H1 (cell line): ENCODE measurements around the gene DCDC2C. TPM values are rescaled to one million over a fixed set of nuclear protein-coding genes. Genes with fewer than 3 reads are reported as not detected.
A peak's percentile ranks its signal among the peaks of the same experiment; 100 is the strongest.

Source experiments
- CTCF ChIA-PET: fragments of 300-600 bp; sonication (Branson Sonifier 250); formaldehyde crosslinking; loops from one replicate; lab custom pipeline; 2021; ENCODE audit not compliant: partially characterized antibody; lab: Charles Lee
- POLR2A ChIA-PET: fragments of 300-600 bp; sonication (Branson Sonifier 250); formaldehyde crosslinking; loops from one replicate; lab custom pipeline; 2021; ENCODE audit warnings: inconsistent platforms; ENCODE audit not compliant: partially characterized antibody; lab: Charles Lee
- DNase-seq, 2 experiments: peaks; one replicate each; pipeline versions ENCODE4 v3.0.0 to v3.0.0-alpha.2; 2010 to 2022; ENCODE audit warnings: low spot score in 2 of 2, low read depth in 1 of 2, mixed read lengths in 1 of 2
- FAIRE-seq: peaks from 2 replicates; lab custom pipeline; 2011; peaks lifted over from hg19 to GRCh38; lab: Jason Lieb, UNC
- H2AFZ ChIP-seq: 2 replicates; pipeline ENCODE4 v1.8.1; 2012; ENCODE audit warnings: low read length, inconsistent platforms
- H2AK5ac ChIP-seq: 2 replicates; pipeline ENCODE4 v1.6.1; 2013; ENCODE audit warnings: low read depth, low read length
- H2BK120ac ChIP-seq: replicated peaks from 2 replicates; pipeline ENCODE3; 2013; ENCODE audit warnings: low read depth, low read length, inconsistent platforms
- H2BK12ac ChIP-seq: 2 replicates; pipeline ENCODE4 v1.6.1; 2013; ENCODE audit warnings: low read depth, low read length
- H2BK15ac ChIP-seq: 2 replicates; pipeline ENCODE4 v1.6.1; 2013; ENCODE audit warnings: low read length
- H2BK20ac ChIP-seq: 2 replicates; pipeline ENCODE4 v1.6.1; 2013; ENCODE audit warnings: low read length
- H2BK5ac ChIP-seq: 2 replicates; pipeline ENCODE4 v1.6.1; 2013; ENCODE audit warnings: low read depth, low read length
- H3K14ac ChIP-seq: 2 replicates; pipeline ENCODE4 v1.6.1; 2013; ENCODE audit warnings: inconsistent platforms; ENCODE audit not compliant: insufficient read length
- H3K18ac ChIP-seq: 2 replicates; pipeline ENCODE4 v1.6.1; 2013; ENCODE audit warnings: low read length; ENCODE audit errors: extremely low read depth
- H3K23ac ChIP-seq: 2 replicates; pipeline ENCODE4 v1.6.1; 2013; ENCODE audit warnings: inconsistent platforms; ENCODE audit not compliant: insufficient read length
- H3K23me2 ChIP-seq: 2 replicates; pipeline ENCODE4 v1.6.1; 2013; ENCODE audit warnings: low read depth, low read length
- H3K27ac ChIP-seq: 2 replicates; pipeline ENCODE4 v1.6.1; 2011; ENCODE audit warnings: low read depth, low read length, inconsistent platforms
- H3K27me3 ChIP-seq, 4 experiments: replicated peaks in 1 of 4; 1 replicate in 1 of 4; 2 replicates in 3 of 4; pipeline versions ENCODE4 v1.6.1 to v1.8.1; 2011 to 2013; ENCODE audit warnings: low read length in 3 of 4, mild to moderate bottlenecking in 3 of 4, inconsistent platforms in 2 of 4, mixed read lengths in 2 of 4, moderate library complexity in 1 of 4; ENCODE audit not compliant: control insufficient read depth in 3 of 4, insufficient read depth in 3 of 4; ENCODE audit errors: extremely low read depth in 1 of 4
- H3K36me3 ChIP-seq, 4 experiments: 2 replicates each; pipeline versions ENCODE4 v1.6.1 to v1.8.1; 2011 to 2013; ENCODE audit warnings: mild to moderate bottlenecking in 4 of 4, low read length in 3 of 4, moderate library complexity in 2 of 4, control low read depth in 1 of 4, inconsistent platforms in 1 of 4; ENCODE audit not compliant: insufficient read depth in 4 of 4, control insufficient read depth in 2 of 4
- H3K4ac ChIP-seq: replicated peaks from 2 replicates; pipeline ENCODE3; 2013; ENCODE audit warnings: low read length, low read depth, mixed read lengths, inconsistent platforms; ENCODE audit not compliant: insufficient read length
- H3K4me1 ChIP-seq, 4 experiments: replicated peaks in 1 of 4; 1 replicate in 1 of 4; 2 replicates in 3 of 4; pipeline versions ENCODE4 v1.6.1 to v1.8.1; 2011 to 2013; ENCODE audit warnings: low read length in 3 of 4, inconsistent platforms in 2 of 4, mixed read lengths in 1 of 4; ENCODE audit not compliant: insufficient read depth in 4 of 4, control insufficient read depth in 3 of 4
- H3K4me2 ChIP-seq, 2 experiments: 2 replicates each; pipeline versions ENCODE4 v1.6.1 to v1.8.1; 2011 to 2013; ENCODE audit warnings: low read depth in 2 of 2, low read length in 2 of 2, control low read depth in 1 of 2, inconsistent platforms in 1 of 2, mild to moderate bottlenecking in 1 of 2; ENCODE audit not compliant: insufficient read depth in 1 of 2
- H3K4me3 ChIP-seq, 4 experiments: fragments of 200-600, 300-600 bp in 1 of 4; sonication (generic), shearing (Covaris generic), sonication (Bioruptor Twin) in 1 of 4; 2 replicates each; pipeline versions ENCODE4 v1.5.1 to v1.8.1; 2011 to 2016; ENCODE audit warnings: low read length in 4 of 4, low read depth in 3 of 4, control low read depth in 2 of 4, inconsistent platforms in 2 of 4, mild to moderate bottlenecking in 2 of 4, mixed read lengths in 1 of 4, moderate library complexity in 1 of 4; ENCODE audit not compliant: insufficient read depth in 2 of 4; ENCODE audit errors: extremely low read depth in 1 of 4
- H3K56ac ChIP-seq: replicated peaks from 2 replicates; pipeline ENCODE3; 2013; ENCODE audit warnings: low read depth, mild to moderate bottlenecking, mixed read lengths, low read length, inconsistent platforms; ENCODE audit not compliant: insufficient read length
- H3K79me1 ChIP-seq: 2 replicates; pipeline ENCODE4 v1.6.1; 2013; ENCODE audit warnings: low read depth, low read length, control low read depth
- H3K79me2 ChIP-seq, 2 experiments: 2 replicates each; pipeline versions ENCODE4 v1.6.1 to v1.8.1; 2012 to 2013; ENCODE audit warnings: low read length in 2 of 2, mild to moderate bottlenecking in 2 of 2, inconsistent platforms in 1 of 2; ENCODE audit not compliant: insufficient read depth in 2 of 2, control insufficient read depth in 1 of 2
- H3K9ac ChIP-seq, 4 experiments: replicated peaks in 1 of 4; 1 replicate in 1 of 4; 2 replicates in 3 of 4; pipeline versions ENCODE4 v1.6.1 to v1.8.1; 2011 to 2013; ENCODE audit warnings: low read depth in 3 of 4, low read length in 3 of 4, control low read depth in 2 of 4, mild to moderate bottlenecking in 2 of 4, moderate library complexity in 2 of 4, inconsistent platforms in 1 of 4; ENCODE audit errors: extremely low read depth in 1 of 4
- H3K9me3 ChIP-seq, 2 experiments: 2 replicates each; pipeline versions ENCODE4 v1.6.1 to v1.8.1; 2012 to 2013; ENCODE audit warnings: mild to moderate bottlenecking in 2 of 2, moderate library complexity in 2 of 2, control low read depth in 1 of 2, inconsistent platforms in 1 of 2, low read depth in 1 of 2, low read length in 1 of 2, mixed read lengths in 1 of 2; ENCODE audit not compliant: insufficient read depth in 2 of 2
- H4K20me1 ChIP-seq, 2 experiments: replicated peaks in 1 of 2; 2 replicates each; pipeline versions ENCODE3 to v1.8.1; 2011 to 2013; ENCODE audit warnings: inconsistent platforms in 2 of 2, low read length in 2 of 2, mild to moderate bottlenecking in 1 of 2; ENCODE audit not compliant: insufficient read depth in 2 of 2, control insufficient read depth in 1 of 2
- H4K5ac ChIP-seq: 2 replicates; pipeline ENCODE4 v1.6.1; 2013; ENCODE audit warnings: low read length, low read depth, mixed read lengths, inconsistent platforms; ENCODE audit not compliant: insufficient read length
- H4K8ac ChIP-seq: 2 replicates; pipeline ENCODE4 v1.8.0; 2013; ENCODE audit warnings: mild to moderate bottlenecking, moderate library complexity, low read length, inconsistent platforms; ENCODE audit not compliant: insufficient read depth; ENCODE audit errors: extremely low read depth
- H4K91ac ChIP-seq: replicated peaks from 2 replicates; pipeline ENCODE3; 2013; ENCODE audit warnings: low read length, mixed read lengths, inconsistent platforms; ENCODE audit not compliant: insufficient read length
- RAD21 ChIP-seq, 2 experiments: IDR thresholded peaks in 1 of 2; conservative IDR thresholded peaks in 1 of 2; 2 replicates each; pipeline ENCODE4 v1.6.1; 2011; ENCODE audit warnings: low read depth in 2 of 2, low read length in 2 of 2, improper control_type of control experiment in 1 of 2, inconsistent platforms in 1 of 2, mild to moderate bottlenecking in 1 of 2, moderate library complexity in 1 of 2
- TAF7 ChIP-seq: optimal IDR thresholded peaks from 2 replicates; pipeline ENCODE3; 2011; ENCODE audit warnings: low read depth, mild to moderate bottlenecking, inconsistent platforms, low read length, moderate library complexity, borderline replicate concordance
- WGBS, 2 experiments: shearing (Covaris generic) in 1 of 2; methylation state at CpG; one replicate each; pipeline versions ENCODE4 v1.1.6 to v1.1.7; 2013 to 2015; ENCODE audit warnings: low lambda C conversion rate in 2 of 2, mixed read lengths in 2 of 2, inconsistent platforms in 1 of 2, low coverage in 1 of 2, missing lambda C conversion rate in 1 of 2; ENCODE audit not compliant: insufficient replicate concordance in 2 of 2, insufficient coverage in 1 of 2, insufficient read length in 1 of 2; ENCODE audit errors: extremely low coverage in 1 of 2, missing lambda C conversion rate in 1 of 2; 5-methylcytosine and 5-hydroxymethylcytosine counted together
- polyA plus RNA-seq, 7 experiments: library from polyadenylated mRNA; depleted of rRNA in 3 of 7; stranded (reverse) in 5 of 7; unstranded in 2 of 7; fragments of >200 nt in 5 of 7; fragments of 200-250 nt in 2 of 7; gene quantifications; 1 replicate in 5 of 7; 2 replicates in 1 of 7; 4 replicates in 1 of 7; pipeline versions ENCODE4 v1.2.1 to v1.2.3, GENCODE V29; 2011 to 2013; ENCODE audit warnings: missing spikeins in 2 of 7, mixed read lengths in 2 of 7
- total RNA-seq: library from RNA; stranded (reverse); fragmentation: NEBNext Ultra II Directional; extraction: Animal tissue kit (Norgen Biotek cat#: 25700); gene quantifications from 2 replicates; pipeline ENCODE4 v1.2.1, GENCODE V29; 2021

The DCDC2C gene
- total and polyA plus RNA-seq, 2 of the 8 experiments (the other 6 are each of a cell fraction or from before 2014, with no cell fraction given): 0.50 TPM; not detected in 1

DNA sequence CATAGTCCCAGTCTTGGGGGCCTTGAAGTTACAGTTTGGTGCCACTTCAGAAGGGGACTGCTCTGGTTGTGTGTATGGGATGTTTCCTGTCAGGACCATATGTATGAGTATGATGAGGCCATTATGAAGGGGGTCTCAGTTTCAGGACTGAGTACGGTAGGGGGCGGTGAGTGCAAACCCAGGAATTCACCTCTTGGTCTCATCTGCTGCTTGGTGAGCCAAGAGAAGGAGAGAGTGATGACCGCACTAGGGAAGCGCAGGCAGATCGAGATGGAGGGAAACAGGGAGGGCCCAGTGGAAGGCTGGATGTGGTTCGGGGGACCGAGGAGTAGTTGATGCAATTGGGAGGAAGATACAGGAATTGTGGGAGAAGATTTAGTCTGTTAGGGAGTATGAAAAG, 28.5 kb downstream of the DCDC2C start:
- ChIA-PET CTCF (interaction anchor here (1.1 to 10.1 kb wide), 3 partner anchors 8 to 95 kb away, joined by 5 to 79 read pairs (median 46); no protein-coding TSS in a partner anchor), POLR2A (no interaction called here)
- H3K27me3 ChIP-seq: no peaks in the 10 kb centered on the region; a peak in 1 of 7 replicates
- no peak overlapping the region for H3K23ac ChIP-seq
- no peak overlapping the region for H3K4me2 ChIP-seq
- H3K79me2 ChIP-seq: no peaks in the 10 kb centered on the region
- H4K91ac ChIP-seq: no peak overlapping the region
- H3K18ac ChIP-seq: no peak overlapping the region
- peaks cover 3 to 8% (median 5%) of the 10 kb centered on the region in 4 experiments; a peak in 6 of 7 replicates for H3K4me1 ChIP-seq
- no peak overlapping the region for H4K8ac ChIP-seq
- no peak for DNase-seq
- H3K4ac ChIP-seq: no peak overlapping the region
- no peaks in the 10 kb centered on the region for H3K79me1 ChIP-seq
- H3K23me2 ChIP-seq: peaks cover 2% of the 10 kb centered on the region; the same call in 1 of the 2 replicates
- no peak overlapping the region for H3K14ac ChIP-seq
- no peak overlapping the region for H3K27ac ChIP-seq
- H3K9ac ChIP-seq: no peak overlapping the region
- H3K56ac ChIP-seq: no peak overlapping the region
- H4K5ac ChIP-seq: no peak overlapping the region
- TF ChIP-seq TAF7: no peak
- 0 out of 4 replicates have a peak, but pooled peaks of 1 of the 2 experiments have one; percentile 1 for TF ChIP-seq RAD21 (IDR thresholded peaks at IDR 0.05 in 1 of 2, conservative IDR thresholded peaks at IDR 0.05 in 1 of 2; ENCODE audit: low read depth in 2 of 2, low read length in 2 of 2)
- no peak overlapping the region for H3K4me3 ChIP-seq
- no peak overlapping the region for H2AK5ac ChIP-seq
- WGBS, 2 experiments: 93% methylated on average over 7 of the region's 7 CpGs; no CpG with 5 or more reads in 1 of the 2 experiments
- no peak overlapping the region for H2BK120ac ChIP-seq
- H4K20me1 ChIP-seq: no peaks in the 10 kb centered on the region
- H2BK20ac ChIP-seq: no peak overlapping the region
- no peaks in the 10 kb centered on the region for H3K36me3 ChIP-seq
- H2BK15ac ChIP-seq: no peak overlapping the region
- FAIRE-seq: no peak
- H2BK5ac ChIP-seq: no peak overlapping the region
- H2BK12ac ChIP-seq: no peak overlapping the region
- no peak overlapping the region for H2AFZ ChIP-seq
- no peaks in the 10 kb centered on the region for H3K9me3 ChIP-seq
